HepG2 (cell line): ENCODE data around the gene PSMD2. TPM values are rescaled to one million over a fixed set of nuclear protein-coding genes. Genes with fewer than 3 reads are reported as not detected.

Experiments
- HNF4A ChIP-seq: sonication (generic); formaldehyde crosslinking; IDR thresholded peaks from 2 replicates; pipeline ENCODE4 v1.4.0; 2020; ENCODE audit warnings: missing genetic modification reagents
- PAXIP1 ChIP-seq: sonication (generic); formaldehyde crosslinking; conservative IDR thresholded peaks from 2 replicates; pipeline ENCODE4 v1.4.0; 2020; ENCODE audit warnings: mild to moderate bottlenecking, missing genetic modification reagents, moderate library complexity
- PHF8 ChIP-seq: sonication (generic); formaldehyde crosslinking; IDR thresholded peaks from 2 replicates; pipeline ENCODE4 v1.5.0; 2020; ENCODE audit warnings: missing genetic modification reagents
- RBFOX2 ChIP-seq: fragments of 200-400 bp; formaldehyde crosslinking; IDR thresholded peaks from 2 replicates; pipeline ENCODE4 v1.6.1; 2017; ENCODE audit warnings: low read depth, mild to moderate bottlenecking, low read length
- RBM39 ChIP-seq: fragments of 200-400 bp; formaldehyde crosslinking; IDR thresholded peaks from one replicate; pipeline ENCODE4 v1.6.1; 2018; ENCODE audit warnings: antibody characterized with exemption, mild to moderate bottlenecking, low read depth, low read length; ENCODE audit not compliant: poor library complexity, severe bottlenecking
- ZBTB33 ChIP-seq: sonication (generic); formaldehyde crosslinking; IDR thresholded peaks from 2 replicates; pipeline ENCODE4 v1.4.0; 2020; ENCODE audit warnings: missing genetic modification reagents
- polyA plus RNA-seq, 8 experiments: library from polyadenylated mRNA; depleted of rRNA in 3 of 8; stranded (reverse) in 7 of 8; unstranded in 1 of 8; fragments of >200 nt; fragmentation: Illumina TruSeq in 4 of 8; extraction: Trizol in 4 of 8; gene quantifications; 2 replicates each; pipeline versions ENCODE4 v1.2.1 to v1.2.3, GENCODE V29; 2011 to 2016; ENCODE audit warnings: low read depth in 4 of 8, missing spikeins in 1 of 8, mixed read lengths in 1 of 8; ENCODE audit not compliant: insufficient read depth in 1 of 8
- total RNA-seq, 5 experiments: library from RNA; depleted of rRNA; stranded (reverse); fragments of >200 nt; fragmentation: Illumina TruSeq; extraction: Trizol; gene quantifications; 2 replicates each; pipeline ENCODE4 v1.2.3, GENCODE V29; 2016; ENCODE audit warnings: low read depth in 1 of 5

The PSMD2 gene
- total and polyA plus RNA-seq, 2 of the 13 experiments (the other 11 are each of a cell fraction or from before 2014, with no cell fraction given) = 125 to 200 TPM

DNA sequence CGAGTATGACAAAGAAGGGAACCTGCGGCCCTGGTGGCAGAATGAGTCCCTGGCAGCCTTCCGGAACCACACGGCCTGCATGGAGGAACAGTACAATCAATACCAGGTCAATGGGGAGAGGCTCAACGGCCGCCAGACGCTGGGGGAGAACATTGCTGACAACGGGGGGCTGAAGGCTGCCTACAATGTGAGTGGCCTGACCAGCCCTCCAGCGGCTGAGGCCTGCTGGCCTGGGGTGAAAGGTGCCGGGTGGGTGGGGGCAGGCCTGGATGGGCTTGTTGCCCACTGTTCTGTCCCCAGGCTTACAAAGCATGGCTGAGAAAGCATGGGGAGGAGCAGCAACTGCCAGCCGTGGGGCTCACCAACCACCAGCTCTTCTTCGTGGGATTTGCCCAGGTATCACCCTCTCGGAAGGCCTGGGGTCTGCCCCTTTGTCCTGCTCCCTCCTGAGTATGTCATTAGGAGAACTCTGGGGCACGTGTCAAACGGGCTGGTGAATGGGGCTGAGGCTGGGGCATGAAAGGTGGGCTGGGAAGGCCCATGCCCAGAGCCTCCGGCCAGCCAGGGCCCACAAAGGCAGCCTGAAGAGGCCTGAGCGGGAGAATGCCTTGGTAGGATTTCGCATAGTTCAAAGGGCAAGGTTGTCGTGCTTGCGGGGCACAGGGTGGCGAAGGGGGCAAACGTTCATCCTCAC, 7.8 kb upstream of the PSMD2 start (continued):
- TF ChIP-seq PAXIP1 (CRISPR knock-in tag) (peak; percentile 36; the same call in 1 of the 2 replicates), RBFOX2 (no peak), HNF4A (CRISPR knock-in tag) (peak; percentile 56), ZBTB33 (0 out of 2 replicates have a peak, but pooled peaks have one; percentile 9), PHF8 (CRISPR knock-in tag) (peak; percentile 19; the same call in 1 of the 2 replicates), RBM39 (peak; percentile 12)
